Measurements from ENCODE around the gene NCAM2. TPM values are rescaled to one million over a fixed set of nuclear protein-coding genes. Genes with fewer than 3 reads are reported as not detected.

Gene NCAM2
- total RNA-seq, 1 donor from 2014 or later: 16.3 TPM

GRCh38 chr21:21122680-21123079, 124.5 kb downstream of the NCAM2 start:
- Mint-ChIP-seq H3K27ac (ENCODE audit: unreplicated experiment) (no peak overlapping the region), H3K36me3 (ENCODE audit: low read depth) (no peaks in the 10 kb centered on the region), H3K27me3 (ENCODE audit: low read depth) (no peaks in the 10 kb centered on the region), H3K4me1 (ENCODE audit: low read depth) (no peaks in the 10 kb centered on the region), H3K9me3 (ENCODE audit: low read depth) (no peaks in the 10 kb centered on the region), H3K4me3 (ENCODE audit: unreplicated experiment) (no peak overlapping the region)
- DNase-seq (ENCODE audit: low spot score): no peak
- no peak for TF ChIP-seq CTCF (IDR thresholded peaks at IDR 0.05)

- H3K4me3 Mint-ChIP-seq (ENCODE audit: unreplicated experiment): no peak overlapping the region
- DNase-seq (ENCODE audit: low spot score): no peak
- TF ChIP-seq CTCF (IDR thresholded peaks at IDR 0.05): no peak
Observed at GRCh38 chr21:21132390-21132789, 134.2 kb downstream of the NCAM2 start.

GRCh38 chr21:21137986-21138385, 139.8 kb downstream of the NCAM2 start:
- no peaks in the 10 kb centered on the region for H3K27me3 Mint-ChIP-seq (ENCODE audit: low read depth)
- no peaks in the 10 kb centered on the region for H3K36me3 Mint-ChIP-seq (ENCODE audit: low read depth)
- no peak for TF ChIP-seq CTCF (IDR thresholded peaks at IDR 0.05)
- H3K4me1 Mint-ChIP-seq (ENCODE audit: low read depth): peaks cover 4% of the 10 kb centered on the region
- no peak for DNase-seq (ENCODE audit: low spot score)
- H3K9me3 Mint-ChIP-seq (ENCODE audit: low read depth): no peaks in the 10 kb centered on the region
- no peak overlapping the region for H3K4me3 Mint-ChIP-seq (ENCODE audit: unreplicated experiment)
- no peak overlapping the region for H3K27ac Mint-ChIP-seq (ENCODE audit: unreplicated experiment)

More at GRCh38 chr21:21132390-21132789, 134.2 kb downstream of the NCAM2 start:
- peaks cover 9% of the 10 kb centered on the region for H3K4me1 Mint-ChIP-seq (ENCODE audit: low read depth)
- no peaks in the 10 kb centered on the region for H3K27me3 Mint-ChIP-seq (ENCODE audit: low read depth)
- H3K27ac Mint-ChIP-seq (ENCODE audit: unreplicated experiment): no peak overlapping the region
- peaks cover 3% of the 10 kb centered on the region for H3K9me3 Mint-ChIP-seq (ENCODE audit: low read depth)
- H3K36me3 Mint-ChIP-seq (ENCODE audit: low read depth): no peaks in the 10 kb centered on the region

GRCh38 chr21:21146587-21147373, 148.6 kb downstream of the NCAM2 start:
- Mint-ChIP-seq H3K4me3 (ENCODE audit: unreplicated experiment) (no peak overlapping the region), H3K9me3 (ENCODE audit: low read depth) (no peaks in the 10 kb centered on the region), H3K4me1 (ENCODE audit: low read depth) (no peaks in the 10 kb centered on the region), H3K36me3 (ENCODE audit: low read depth) (no peaks in the 10 kb centered on the region), H3K27me3 (ENCODE audit: low read depth) (no peaks in the 10 kb centered on the region), H3K27ac (ENCODE audit: unreplicated experiment) (no peak overlapping the region)
- no peak for DNase-seq (ENCODE audit: low spot score)
- TF ChIP-seq CTCF (IDR thresholded peaks at IDR 0.05): no peak

- Mint-ChIP-seq H3K9me3 (ENCODE audit: low read depth) (no peaks in the 10 kb centered on the region), H3K4me1 (ENCODE audit: low read depth) (no peaks in the 10 kb centered on the region), H3K36me3 (ENCODE audit: low read depth) (no peaks in the 10 kb centered on the region), H3K27me3 (ENCODE audit: low read depth) (no peaks in the 10 kb centered on the region), H3K27ac (ENCODE audit: unreplicated experiment) (no peak overlapping the region), H3K4me3 (ENCODE audit: unreplicated experiment) (no peak overlapping the region)
- no peak for TF ChIP-seq CTCF (IDR thresholded peaks at IDR 0.05)
- no peak for DNase-seq (ENCODE audit: low spot score)
Observed at GRCh38 chr21:21147374-21147745, 149.2 kb downstream of the NCAM2 start.

Data from chondrocyte (in vitro differentiated cells).